GM18502 (cell line): ENCODE measurements around the gene DPYD.

Experiments used
- ATAC-seq: cut with Tn5 transposase; IDR thresholded peaks from one replicate; pipeline ENCODE4 v1.9.1; 2021; ENCODE audit warnings: mild to moderate bottlenecking; ENCODE audit not compliant: unreplicated experiment, poor library complexity

The DPYD gene

DNA sequence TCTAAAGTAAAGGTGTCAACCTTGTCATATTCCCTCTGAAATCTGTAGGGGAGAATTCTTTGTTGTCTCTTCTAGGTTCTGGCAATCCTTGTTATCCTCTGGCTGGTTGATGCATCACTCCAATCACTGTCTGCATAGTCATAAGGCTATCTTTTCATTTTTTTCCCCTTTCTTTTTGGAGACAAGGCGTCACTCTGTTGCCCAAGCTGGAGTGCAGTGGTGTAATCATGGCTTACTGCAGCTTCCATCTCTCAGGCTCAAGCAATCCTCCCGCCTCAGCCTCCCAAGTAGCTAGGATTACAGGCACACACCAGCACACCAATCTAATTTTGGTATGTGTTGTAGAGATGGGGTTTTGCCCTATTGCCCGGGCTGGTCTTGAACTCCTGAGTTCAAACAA is 12.9 kb downstream of the DPYD start:
- ATAC-seq, result no peak

DNA sequence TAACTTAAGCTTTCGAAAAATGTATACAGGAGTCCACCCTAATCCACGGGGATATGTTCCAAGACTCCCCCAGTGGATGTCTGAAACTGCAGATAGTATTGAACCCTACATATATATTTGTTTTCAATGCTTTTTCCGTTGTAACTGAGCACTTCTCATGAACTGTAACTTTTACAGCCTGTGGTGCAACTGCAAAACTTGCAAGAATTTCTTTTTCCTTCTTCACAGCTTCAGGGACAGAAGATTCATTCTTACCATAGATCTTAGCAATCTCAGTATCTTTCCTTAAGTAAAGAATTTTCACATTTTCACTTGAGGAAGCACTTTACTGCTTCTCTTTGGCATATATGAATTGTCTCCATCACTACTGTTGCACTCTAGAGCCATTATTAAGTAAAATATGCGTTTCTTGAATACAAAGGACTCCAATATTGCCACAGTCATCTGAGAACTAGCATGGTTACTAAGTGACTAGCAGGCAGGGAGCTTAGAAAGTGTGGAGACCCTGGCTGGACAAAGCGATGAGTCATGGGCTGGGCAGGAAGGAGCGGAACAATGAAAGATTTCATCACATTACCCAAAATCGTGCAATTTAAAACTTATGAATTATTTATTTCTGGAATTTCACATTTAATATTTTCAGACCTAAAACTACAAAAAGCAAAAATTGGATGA is 14.1 kb downstream of the DPYD start:
- ATAC-seq, result no peak

DNA sequence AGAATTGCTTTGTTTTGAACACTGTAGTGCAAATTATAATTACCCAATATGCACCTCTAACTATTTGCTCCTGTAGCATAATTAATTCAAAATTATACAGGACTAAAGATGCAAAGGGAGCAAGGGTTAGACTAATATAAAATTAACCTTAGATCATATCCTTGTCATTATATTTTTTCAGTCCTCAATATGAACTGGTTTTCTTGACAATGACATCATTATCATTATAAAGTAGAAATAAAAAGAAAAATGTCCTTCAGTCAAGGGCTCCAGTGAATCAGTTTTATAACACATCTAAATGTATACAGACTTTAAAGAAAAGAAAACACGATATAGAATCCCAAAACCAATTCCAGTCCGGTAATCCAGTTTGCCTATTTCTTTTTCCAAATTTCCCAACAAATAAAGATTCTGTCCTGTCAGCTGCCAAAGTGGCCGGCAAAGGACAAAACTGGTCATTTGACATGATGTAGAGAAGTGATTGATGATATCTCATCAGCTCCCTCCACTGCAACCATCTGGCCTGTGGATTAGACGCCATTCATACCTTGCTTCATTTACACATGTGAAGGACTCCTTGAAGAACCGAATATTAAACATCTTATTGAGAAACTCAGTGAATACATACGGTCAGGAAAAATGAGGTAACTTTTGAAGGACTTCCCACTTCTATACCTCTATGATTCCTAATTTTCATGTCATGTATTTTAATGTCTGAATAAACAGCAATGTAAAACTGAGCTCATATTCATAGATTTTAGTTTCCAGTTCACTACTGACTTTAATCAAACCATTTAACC is 15.5 kb downstream of the DPYD start:
- ATAC-seq, result no peak

DNA sequence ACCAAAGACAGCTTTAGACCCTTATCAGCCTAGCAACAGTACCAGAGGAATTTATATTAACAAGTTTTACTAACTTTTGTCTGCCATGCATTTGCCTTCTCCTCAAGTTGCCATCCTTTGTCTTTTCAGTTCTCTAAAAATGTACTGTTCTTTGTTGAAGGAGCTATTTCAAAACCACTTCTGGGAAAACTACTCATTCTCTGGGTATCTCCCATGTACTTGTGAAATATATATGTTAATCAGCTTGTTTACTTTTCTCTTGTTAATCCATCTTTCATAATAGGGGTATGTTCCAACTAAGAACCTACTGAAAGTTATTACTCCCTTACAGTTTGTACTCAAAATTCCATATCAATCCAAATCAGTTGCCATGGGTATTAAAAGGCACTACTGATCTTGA is 16.3 kb downstream of the DPYD start:
- no peak for ATAC-seq

DNA sequence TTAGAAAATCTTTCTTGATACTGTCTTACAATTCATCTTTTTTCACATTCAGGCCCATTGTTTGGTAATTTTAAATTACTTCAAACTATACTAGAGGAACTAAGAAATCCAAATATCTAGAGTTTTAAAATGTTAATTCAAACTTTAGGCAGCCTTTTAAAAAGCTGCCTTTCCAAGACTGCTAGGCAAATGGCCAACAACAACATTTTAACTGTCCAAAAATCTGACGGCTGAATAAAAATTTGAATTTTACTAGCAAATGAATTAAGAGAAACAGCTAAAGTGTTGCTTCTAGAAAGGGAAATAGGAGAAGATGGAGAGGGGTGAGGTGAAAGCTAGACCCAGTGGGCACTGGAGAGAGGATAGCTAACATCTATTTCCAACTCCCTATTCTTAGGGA is 17.2 kb downstream of the DPYD start:
- ATAC-seq, result no peak

DNA sequence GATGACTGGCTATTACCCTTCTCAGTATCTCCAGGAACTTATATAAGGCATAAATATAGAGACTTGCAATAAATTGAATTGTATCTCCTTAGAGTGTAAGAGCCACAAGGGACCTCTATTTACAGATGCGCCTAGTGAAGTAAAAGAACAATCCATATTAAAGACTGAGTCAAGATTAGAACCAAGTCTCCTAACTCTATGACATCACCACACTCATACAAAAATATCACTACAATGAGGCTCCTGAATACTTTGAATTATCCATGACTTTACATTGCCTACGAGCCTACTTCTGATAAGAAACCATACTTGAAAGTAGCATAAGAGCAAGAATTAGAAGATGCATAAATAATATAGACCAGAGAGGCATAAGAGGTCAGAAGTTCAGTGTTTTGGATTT is 18.8 kb downstream of the DPYD start:
- ATAC-seq, result no peak

DNA sequence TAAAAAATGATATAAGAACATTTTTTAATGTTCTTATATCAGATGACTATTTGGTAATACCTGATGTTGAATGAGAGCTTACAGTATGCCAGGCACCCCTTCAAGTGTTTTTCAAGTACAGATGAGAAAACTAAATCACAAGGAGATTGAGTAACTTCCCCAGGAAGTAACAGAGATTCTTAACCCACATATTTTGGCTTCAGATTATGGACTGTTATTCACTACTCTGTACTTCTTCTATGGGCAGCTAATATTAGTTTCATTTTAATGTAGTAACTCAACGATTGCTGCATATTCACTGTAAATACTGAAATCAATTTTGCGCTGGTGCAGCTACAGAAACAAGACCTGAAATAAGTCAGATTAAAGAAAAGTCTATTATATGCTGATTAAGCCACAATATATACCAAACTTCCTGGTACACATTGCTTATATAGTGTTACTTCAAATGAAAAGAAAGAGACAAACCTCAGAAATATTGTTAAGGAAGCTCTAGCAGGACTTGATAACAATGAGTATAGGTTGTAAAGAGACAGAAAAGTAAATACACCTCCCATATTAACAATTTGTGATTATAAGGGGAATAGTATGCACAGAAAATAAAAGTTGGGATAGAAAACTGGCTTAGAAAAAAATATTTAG is 19.7 kb downstream of the DPYD start:
- no peak for ATAC-seq

DNA sequence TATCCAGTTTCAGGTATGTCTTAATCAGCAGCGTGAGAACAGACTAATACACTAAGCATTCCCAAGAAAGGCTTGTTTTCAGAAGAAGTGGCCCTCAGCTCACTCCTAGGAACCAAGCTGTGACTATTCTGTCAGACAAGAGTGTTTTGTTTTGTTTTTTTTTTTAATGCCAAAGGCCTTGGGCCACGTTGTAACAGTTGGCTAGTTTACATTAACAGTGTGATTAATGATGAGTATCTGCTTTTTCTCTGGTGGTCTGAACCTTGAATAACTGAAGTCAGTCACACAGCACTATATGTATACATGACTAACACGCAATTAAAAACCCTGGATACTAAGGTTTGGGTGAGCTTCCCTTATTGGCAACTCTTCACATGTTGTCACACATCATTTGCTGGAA is 21.9 kb downstream of the DPYD start:
- no peak for ATAC-seq

DNA sequence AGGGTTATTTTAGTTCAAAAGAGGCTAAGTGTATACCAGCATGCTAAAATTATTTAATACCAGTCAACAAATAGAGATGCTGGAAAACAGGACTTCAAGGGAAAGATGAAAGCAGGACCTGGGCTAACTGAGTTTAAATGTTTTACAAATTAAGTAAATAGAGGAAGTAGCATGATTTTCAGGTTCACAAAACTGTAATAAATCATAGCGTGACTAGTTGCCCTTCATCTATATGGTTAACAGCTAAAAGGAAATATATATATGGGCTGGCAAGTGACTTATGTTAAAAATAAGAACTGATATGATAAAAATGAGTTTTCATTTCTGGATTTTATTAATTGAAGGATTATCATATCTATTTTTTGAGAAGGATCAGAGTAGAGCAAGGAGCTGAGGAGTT is 25.6 kb downstream of the DPYD start:
- no peak for ATAC-seq

DNA sequence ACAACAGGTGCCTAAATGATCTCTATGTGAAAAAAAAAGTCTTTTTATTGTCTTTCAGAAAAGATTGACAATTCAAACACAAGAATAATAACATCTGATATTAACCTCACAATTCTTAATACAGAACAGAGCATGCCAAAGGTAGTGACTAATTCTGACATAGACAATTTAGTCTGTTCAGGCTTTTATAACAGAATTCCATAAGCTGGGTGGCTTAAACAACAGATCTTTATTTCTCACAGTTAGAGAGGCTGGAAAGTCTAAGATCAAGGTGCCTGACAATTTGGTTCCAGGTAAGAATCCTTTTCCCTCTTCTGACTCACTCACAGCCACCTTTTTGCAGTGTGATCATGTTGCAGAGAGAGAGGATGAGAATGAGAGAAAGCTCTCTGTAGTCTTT is 27.0 kb downstream of the DPYD start:
- no peak for ATAC-seq

DNA sequence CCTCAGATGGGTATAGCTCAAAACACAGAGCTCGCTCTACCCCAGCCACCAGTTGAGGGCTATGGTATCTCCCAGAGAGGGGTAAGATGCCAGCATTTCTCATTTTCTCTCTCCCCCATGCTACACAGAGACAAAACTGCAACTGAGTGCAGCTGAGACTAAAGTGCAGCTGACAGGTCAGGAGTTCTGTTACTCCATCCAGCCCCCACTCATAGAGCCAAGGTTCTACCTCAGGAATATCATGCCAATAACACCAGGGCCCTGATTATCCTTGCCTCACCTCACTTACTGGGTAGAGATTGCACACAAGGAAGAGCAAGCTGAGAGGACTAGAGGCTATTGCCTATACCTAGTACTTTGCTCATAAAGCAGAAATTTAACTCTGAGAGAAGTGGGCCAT is 34.6 kb downstream of the DPYD start:
- ATAC-seq, result no peak

DNA sequence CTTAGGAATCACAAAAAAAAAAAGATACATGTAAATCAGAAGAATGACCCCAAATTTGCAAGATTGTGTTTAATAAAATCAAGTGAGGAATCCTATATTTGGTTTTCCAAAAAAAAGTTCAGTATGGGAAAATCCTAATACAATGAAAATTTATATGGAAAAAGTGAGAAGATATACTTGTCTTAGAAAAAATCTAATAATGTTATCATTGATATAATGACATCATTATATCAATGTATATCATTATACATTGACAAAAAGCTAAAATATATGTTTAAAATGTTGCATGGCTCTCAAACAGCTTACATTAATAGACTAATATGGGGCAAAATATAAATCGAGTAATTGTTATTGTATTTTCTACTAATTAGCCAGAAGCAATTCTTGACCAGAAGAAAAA is 37.0 kb downstream of the DPYD start:
- ATAC-seq, result no peak

DNA sequence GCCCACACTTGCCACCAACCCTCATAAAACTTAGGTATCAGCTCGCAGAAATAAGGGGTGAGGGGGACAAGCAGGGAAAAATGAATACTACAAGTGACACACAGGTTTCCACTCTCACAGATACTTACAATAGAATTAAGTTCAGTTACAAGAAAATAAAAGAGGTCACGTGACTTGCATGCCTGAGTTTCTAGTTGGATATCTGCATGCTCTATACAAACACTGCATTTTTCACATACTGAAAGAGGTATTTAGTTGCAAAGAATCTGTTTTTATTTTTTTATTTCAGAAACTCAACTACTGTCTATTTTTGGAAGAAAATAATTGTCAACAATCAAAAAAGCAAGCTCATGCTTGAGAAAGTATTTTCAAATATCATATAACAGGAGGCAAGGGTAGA is 43.5 kb downstream of the DPYD start:
- ATAC-seq, result no peak

DNA sequence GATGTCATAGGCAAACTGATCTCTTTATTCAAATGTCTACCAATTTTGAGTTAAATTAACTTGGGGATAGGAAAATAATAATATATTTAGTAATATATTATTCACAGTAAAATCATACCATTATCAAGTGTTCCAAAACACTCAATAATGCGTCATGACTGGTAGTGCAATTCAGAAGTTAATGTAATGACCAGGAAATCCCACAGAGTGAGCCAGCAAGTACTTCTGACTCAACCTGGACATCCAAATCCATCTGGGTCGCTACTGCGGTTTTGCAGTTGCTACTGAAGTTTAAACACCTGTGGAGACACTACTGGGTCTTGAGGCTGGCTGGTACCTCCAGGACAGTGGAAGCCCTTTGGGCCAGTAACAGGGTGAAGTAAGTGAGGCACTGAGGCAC is 44.8 kb downstream of the DPYD start:
- no peak for ATAC-seq

DNA sequence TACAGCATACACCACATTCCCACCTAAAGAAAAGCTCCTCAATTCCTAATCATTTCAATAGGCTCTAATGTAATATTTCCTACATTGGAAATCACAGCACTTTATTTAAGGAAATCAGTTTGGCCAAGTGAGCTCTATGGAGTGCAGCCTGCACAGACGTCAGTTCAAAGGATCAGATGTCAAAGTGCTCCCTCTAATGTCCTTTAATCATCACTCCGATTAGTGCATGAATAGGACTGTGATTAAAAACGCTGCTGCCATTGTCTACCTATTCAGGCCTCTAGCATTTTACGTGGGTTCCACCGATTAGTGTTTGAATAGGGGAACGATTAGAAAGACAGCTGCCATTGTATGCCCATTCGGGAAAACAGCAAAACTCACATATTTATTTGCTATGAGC is 50.2 kb downstream of the DPYD start:
- ATAC-seq, result no peak

DNA sequence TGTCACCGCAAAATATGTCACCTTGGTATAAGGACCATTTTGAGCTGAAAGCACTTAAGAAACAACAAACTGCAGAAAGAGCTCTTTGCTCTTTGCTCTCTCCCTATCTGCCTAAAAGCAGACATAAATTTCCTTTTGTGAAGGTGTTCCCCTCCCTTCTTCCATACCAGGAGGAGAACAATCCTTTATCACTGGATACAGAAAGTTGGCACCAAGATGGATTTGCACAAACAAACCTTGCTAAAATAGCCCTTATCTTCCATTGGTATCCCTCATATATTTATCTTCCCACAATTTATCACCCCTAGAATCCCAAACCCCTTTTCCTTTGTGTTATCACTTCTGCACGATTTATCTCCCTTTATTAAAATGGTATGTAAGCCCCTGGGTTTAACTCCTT is 51.4 kb downstream of the DPYD start:
- ATAC-seq, result no peak

DNA sequence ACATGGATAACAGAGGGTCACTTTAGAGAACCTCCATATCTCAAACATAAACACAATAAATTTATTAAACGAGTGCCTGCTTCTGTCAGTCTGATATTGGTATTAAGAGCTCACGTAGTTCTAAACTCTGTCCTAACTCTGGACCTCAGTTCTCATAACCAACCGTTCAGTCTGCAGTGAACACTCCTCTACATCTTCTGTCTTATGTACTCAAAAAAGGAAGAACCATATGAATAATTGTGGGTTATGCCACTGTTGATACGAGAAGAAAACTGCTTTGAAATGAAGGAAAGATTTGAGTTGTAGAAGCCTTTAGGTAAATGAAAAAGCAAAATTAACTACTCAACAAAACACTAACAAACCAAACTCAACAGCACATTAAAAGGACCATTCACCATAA is 53.7 kb downstream of the DPYD start:
- ATAC-seq, result no peak

DNA sequence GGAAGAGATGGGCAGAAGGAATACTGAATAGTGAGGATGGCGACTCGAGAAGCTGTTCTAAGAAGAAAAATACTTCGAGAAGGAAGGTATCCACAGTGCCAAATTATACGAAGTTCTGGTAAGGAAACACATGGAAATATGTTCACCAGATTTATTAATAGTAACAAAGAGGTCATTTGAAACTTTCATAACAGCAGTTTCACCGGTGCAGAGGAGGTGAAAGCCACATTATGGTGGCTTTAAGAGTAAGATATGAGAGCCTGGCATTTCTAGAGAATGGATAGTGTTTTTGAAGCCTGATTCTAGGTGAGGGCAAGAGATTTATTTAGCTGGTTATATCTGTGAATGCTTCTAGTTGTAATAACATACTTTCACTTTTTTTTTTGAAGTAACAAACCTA is 56.2 kb downstream of the DPYD start:
- ATAC-seq, result peak; percentile 55

DNA sequence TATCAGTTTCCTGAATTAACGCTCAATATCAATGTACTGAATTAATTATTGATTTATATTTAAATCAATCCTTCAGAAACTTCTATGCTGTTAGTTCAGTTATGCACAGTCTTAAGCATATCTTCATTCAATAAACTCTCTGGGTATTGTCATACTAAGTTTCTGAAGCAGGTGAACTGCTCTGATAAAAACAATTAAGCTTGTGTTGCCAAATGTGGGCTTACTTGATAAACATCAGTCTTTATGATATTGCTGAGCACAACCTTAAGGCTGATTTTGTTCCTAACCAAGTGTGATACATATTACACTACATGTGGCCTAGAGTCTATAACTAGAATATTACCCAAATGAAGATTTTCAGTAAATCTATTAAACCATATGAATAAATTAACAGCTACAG is 67.6 kb downstream of the DPYD start:
- ATAC-seq, result no peak

DNA sequence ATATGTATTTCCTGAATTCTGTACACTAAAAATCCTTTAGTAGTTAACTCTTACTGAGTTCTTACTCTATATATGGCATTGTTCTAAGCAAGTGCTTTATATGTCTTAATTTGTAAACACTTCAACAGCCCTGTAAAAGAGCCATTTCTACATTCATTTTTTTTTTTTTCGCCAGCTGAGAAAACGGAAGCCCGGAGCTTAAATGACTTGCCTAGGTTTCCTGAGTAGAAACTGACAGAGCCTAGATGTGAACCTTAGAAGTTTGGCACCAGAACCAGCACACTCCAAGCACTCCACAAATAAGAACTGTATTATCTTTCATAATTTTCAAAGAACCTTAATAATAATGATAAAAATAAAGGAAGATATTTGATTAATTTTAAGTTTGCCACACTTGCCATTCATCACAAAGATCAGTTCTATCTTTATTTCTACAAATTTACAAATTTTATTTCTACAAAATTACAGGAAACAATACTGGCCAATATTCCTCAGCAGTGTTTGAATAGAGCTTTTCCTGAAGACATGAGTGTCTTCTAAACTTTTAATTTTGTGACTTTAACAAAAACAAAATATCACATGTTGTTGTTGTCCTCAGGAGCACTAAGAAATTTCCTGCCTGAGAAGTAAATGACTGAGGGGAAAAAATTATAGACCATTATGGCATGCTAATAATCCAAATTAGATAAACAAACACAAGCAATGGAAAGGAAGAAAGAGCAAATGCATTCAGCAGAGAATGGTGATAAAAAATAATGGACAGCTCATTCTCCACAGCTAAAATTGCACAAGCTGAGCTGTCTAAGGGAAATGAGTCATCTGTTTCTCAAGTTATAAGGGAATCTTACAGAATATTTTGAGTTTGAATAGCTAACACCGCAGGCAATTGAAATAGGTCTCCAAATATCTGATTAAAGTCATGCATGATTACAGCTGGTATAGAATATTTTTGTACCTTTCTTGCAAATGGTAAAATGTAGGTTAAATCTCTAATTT is 71.2 kb downstream of the DPYD start:
- ATAC-seq, result peak; percentile 54

DNA sequence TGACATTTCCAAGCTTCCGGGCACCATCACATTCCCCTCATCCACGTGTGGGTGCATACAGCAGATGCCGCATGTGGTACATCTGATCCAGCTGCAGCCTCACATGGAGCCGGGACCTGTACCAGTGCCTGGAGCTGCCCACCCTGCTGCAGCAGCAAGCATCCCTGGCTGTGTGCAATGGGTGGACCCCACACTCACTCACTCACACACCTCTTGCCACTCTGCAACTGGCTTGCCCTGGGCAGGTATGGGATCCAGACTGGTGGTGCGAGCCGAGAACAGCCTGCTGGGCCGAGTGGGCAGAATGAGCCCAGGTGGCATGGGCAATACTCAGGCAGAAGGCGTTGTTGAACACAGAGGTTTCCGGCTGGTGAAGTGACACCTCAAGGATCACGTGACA is 75.0 kb downstream of the DPYD start:
- no peak for ATAC-seq
